ENCODE data around the gene ECM1.

DNA sequence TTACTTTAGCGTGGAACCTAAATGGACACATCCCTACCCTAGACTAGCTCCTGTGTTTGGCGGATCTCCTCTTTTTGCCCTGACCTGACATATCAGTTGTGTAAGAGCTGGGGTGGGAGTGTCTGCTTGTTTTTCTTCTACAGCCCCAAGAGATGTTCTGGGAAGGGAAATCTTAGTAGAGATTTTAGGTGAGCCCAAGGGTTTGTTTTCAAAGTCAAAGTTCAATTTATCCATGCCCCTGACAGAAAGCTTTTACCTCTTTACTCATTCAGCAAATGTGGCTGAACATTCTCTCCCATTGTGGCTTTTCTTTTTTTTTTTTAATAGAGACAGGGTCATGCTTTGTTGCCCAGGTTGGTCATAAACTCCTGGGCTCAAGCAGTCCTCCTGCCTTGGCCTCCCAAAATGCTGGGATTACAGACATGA lies 28.0 kb upstream of the ECM1 start:
- TF ChIP-seq, protein P1, sequence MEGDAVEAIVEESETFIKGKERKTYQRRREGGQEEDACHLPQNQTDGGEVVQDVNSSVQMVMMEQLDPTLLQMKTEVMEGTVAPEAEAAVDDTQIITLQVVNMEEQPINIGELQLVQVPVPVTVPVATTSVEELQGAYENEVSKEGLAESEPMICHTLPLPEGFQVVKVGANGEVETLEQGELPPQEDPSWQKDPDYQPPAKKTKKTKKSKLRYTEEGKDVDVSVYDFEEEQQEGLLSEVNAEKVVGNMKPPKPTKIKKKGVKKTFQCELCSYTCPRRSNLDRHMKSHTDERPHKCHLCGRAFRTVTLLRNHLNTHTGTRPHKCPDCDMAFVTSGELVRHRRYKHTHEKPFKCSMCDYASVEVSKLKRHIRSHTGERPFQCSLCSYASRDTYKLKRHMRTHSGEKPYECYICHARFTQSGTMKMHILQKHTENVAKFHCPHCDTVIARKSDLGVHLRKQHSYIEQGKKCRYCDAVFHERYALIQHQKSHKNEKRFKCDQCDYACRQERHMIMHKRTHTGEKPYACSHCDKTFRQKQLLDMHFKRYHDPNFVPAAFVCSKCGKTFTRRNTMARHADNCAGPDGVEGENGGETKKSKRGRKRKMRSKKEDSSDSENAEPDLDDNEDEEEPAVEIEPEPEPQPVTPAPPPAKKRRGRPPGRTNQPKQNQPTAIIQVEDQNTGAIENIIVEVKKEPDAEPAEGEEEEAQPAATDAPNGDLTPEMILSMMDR (IDR thresholded peaks at IDR 0.05; ENCODE audit: low read length): no peak
- no peak for TF ChIP-seq EZH2 (optimal IDR thresholded peaks at IDR 0.05; ENCODE audit: low read depth, low read length)
- no peak for TF ChIP-seq EZH2phosphoT487 (IDR thresholded peaks at IDR 0.05; ENCODE audit: low read length)

All from MM.1S (cell line).